PC-9 (cell line): ENCODE results near the gene MTG2. TPM values are rescaled to one million over a fixed set of nuclear protein-coding genes. Genes with fewer than 3 reads are reported as not detected.

Experiments used
- BruUV-seq: library from RNA; stranded (reverse); fragments of 400-500 nt; replicated peaks from 2 replicates; lab custom pipeline; 2021; lab: Mats Ljungman, UMichigan
- CTCF ChIA-PET: fragments of 300-600 bp; sonication (Branson Sonifier 250); formaldehyde crosslinking; loops from one replicate; lab custom pipeline; 2022; ENCODE audit warnings: antibody characterized with exemption; lab: Charles Lee
- POLR2A ChIA-PET: fragments of 300-600 bp; sonication (Branson Sonifier 250); formaldehyde crosslinking; loops from one replicate; lab custom pipeline; 2022; ENCODE audit warnings: antibody characterized with exemption; ENCODE audit not compliant: unreplicated experiment; lab: Charles Lee
- DNase-seq, 2 experiments: peaks; one replicate each; pipeline versions ENCODE4 v3.0.0 to v3.0.0-alpha.2; 2015 to 2022; ENCODE audit warnings: mixed read lengths in 1 of 2
- H2AFZ ChIP-seq: fragments of 200-600 bp; sonication (generic); 2 replicates; pipeline ENCODE4 v1.8.1; 2017; ENCODE audit warnings: antibody characterized with exemption
- H3F3A ChIP-seq: fragments of 200-600 bp; sonication (generic); 2 replicates; pipeline ENCODE4 v1.8.1; 2017; ENCODE audit warnings: antibody characterized with exemption, mild to moderate bottlenecking, low read depth; ENCODE audit not compliant: insufficient read depth
- H3K27ac ChIP-seq: fragments of 200-600 bp; sonication (generic); 2 replicates; pipeline ENCODE4 v1.6.1; 2016; ENCODE audit warnings: mixed run types
- H3K27me3 ChIP-seq: fragments of 200-600 bp; sonication (generic); 2 replicates; pipeline ENCODE4 v1.6.1; 2016; ENCODE audit warnings: low read depth, mixed run types; ENCODE audit not compliant: insufficient read depth
- H3K36me3 ChIP-seq: fragments of 200-600 bp; sonication (generic); 2 replicates; pipeline ENCODE4 v1.6.1; 2016; ENCODE audit warnings: low read depth, mixed run types
- H3K4me1 ChIP-seq: fragments of 200-600 bp; sonication (generic); replicated peaks from 2 replicates; pipeline ENCODE4 v1.6.1; 2016; ENCODE audit warnings: mixed run types; ENCODE audit not compliant: insufficient read depth
- H3K4me2 ChIP-seq: fragments of 200-600 bp; sonication (generic); 2 replicates; pipeline ENCODE4 v1.6.1; 2017; ENCODE audit warnings: mixed run types
- H3K4me3 ChIP-seq: fragments of 200-600 bp; sonication (generic); 2 replicates; pipeline ENCODE4 v1.6.1; 2016; ENCODE audit warnings: mixed run types
- H3K79me2 ChIP-seq: fragments of 200-600 bp; sonication (generic); 2 replicates; pipeline ENCODE4 v1.6.1; 2017; ENCODE audit warnings: low read depth, mixed run types
- H3K9me2 ChIP-seq: fragments of 200-600 bp; sonication (generic); 2 replicates; pipeline ENCODE4 v1.8.1; 2017; ENCODE audit warnings: mild to moderate bottlenecking; ENCODE audit not compliant: insufficient read depth
- H3K9me3 ChIP-seq: fragments of 200-600 bp; sonication (generic); 2 replicates; pipeline ENCODE4 v1.8.1; 2016; ENCODE audit warnings: low read depth; ENCODE audit not compliant: insufficient read depth
- H4K20me1 ChIP-seq: fragments of 200-600 bp; sonication (generic); 2 replicates; pipeline ENCODE4 v1.8.1; 2017; ENCODE audit not compliant: insufficient read depth
- EZH2 ChIP-seq: fragments of 200-600 bp; sonication (generic); IDR thresholded peaks from 2 replicates; pipeline ENCODE4 v1.8.0; 2017; ENCODE audit warnings: antibody characterized with exemption, low read depth
- intact Hi-C: fragments of 100-400 bp; cut with micrococcal nuclease; formaldehyde crosslinking; loops from one replicate; pipeline ENCODE4 v1.10.0; 2022; ENCODE audit not compliant: unreplicated experiment
- total RNA-seq: library from RNA; stranded (reverse); gene quantifications from 2 replicates; pipeline ENCODE4 v1.2.3, GENCODE V29; 2021
- TF ChIP-seq, protein P1 (sequence below): fragments of 200-600 bp; sonication (generic); conservative IDR thresholded peaks from 2 replicates; pipeline ENCODE4 v1.6.1; 2017; ENCODE audit warnings: mixed run types, antibody characterized with exemption, mild to moderate bottlenecking, moderate library complexity

The MTG2 gene
- total RNA-seq, 1 experiment from 2014 or later = 58.1 TPM

- Histone ChIP-seq H3K9me2 (no peaks in the 10 kb centered on the region), H4K20me1 (peaks cover 30% of the 10 kb centered on the region), H3K27ac (no peak overlapping the region), H3K27me3 (no peaks in the 10 kb centered on the region), H3K4me1 (peaks cover 47% of the 10 kb centered on the region), H3K4me2 (no peak overlapping the region), H3K79me2 (peaks cover 33% of the 10 kb centered on the region), H3K4me3 (no peak overlapping the region), H3K9me3 (no peaks in the 10 kb centered on the region), H2AFZ (no peak overlapping the region), H3F3A (peaks cover 15% of the 10 kb centered on the region), H3K36me3 (peaks cover 16% of the 10 kb centered on the region)
- CTCF ChIA-PET = no interaction called here
- BruUV-seq = no TSS peak
- intact Hi-C loops = no loop called here
- POLR2A ChIA-PET = no interaction called here
- TF ChIP-seq, protein P1, sequence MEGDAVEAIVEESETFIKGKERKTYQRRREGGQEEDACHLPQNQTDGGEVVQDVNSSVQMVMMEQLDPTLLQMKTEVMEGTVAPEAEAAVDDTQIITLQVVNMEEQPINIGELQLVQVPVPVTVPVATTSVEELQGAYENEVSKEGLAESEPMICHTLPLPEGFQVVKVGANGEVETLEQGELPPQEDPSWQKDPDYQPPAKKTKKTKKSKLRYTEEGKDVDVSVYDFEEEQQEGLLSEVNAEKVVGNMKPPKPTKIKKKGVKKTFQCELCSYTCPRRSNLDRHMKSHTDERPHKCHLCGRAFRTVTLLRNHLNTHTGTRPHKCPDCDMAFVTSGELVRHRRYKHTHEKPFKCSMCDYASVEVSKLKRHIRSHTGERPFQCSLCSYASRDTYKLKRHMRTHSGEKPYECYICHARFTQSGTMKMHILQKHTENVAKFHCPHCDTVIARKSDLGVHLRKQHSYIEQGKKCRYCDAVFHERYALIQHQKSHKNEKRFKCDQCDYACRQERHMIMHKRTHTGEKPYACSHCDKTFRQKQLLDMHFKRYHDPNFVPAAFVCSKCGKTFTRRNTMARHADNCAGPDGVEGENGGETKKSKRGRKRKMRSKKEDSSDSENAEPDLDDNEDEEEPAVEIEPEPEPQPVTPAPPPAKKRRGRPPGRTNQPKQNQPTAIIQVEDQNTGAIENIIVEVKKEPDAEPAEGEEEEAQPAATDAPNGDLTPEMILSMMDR = no peak
- TF ChIP-seq EZH2 = no peak
- no peak for DNase-seq
Measured at GRCh38 chr20:62236766-62237513, 54.1 kb downstream of the MTG2 start.

DNA sequence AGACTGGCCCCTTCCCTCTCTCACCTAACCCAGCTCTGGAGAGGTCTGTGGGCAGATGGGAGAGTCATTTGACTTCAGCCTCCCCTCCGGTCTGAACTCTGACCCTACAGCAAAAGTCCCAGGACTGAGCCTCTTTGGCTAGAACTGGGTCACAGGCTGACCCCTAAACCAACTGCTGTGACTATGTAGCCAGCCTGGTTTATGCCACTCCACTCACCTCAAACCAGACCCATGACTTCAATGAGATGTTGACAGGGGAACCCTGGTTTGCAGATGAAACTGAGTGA is 54.6 kb downstream of the MTG2 start:
- ChIA-PET CTCF (no interaction called here), POLR2A (no interaction called here)
- Histone ChIP-seq H3K4me2 (peak overlapping the region; percentile 74), H3F3A (peaks cover 15% of the 10 kb centered on the region), H3K36me3 (peaks cover 21% of the 10 kb centered on the region), H4K20me1 (peaks cover 35% of the 10 kb centered on the region), H3K4me3 (peak overlapping the region; percentile 16; the same call in 1 of the 2 replicates), H3K9me2 (no peaks in the 10 kb centered on the region), H3K4me1 (peaks cover 42% of the 10 kb centered on the region), H3K27ac (peak overlapping the region; percentile 17; the same call in 1 of the 2 replicates), H2AFZ (peak overlapping the region; percentile 40; the same call in 1 of the 2 replicates), H3K27me3 (no peaks in the 10 kb centered on the region), H3K9me3 (no peaks in the 10 kb centered on the region), H3K79me2 (peaks cover 38% of the 10 kb centered on the region)
- intact Hi-C loops = no loop called here
- no peak for TF ChIP-seq EZH2
- no peak for DNase-seq
- BruUV-seq = no TSS peak

GRCh38 chr20:62237801-62238568 is 55.2 kb downstream of the MTG2 start, which contains the start of gene OSBPL2:
OSBPL2 (plus strand) TSS chr20:62238521; CDS start chr20:62256185, 17,664 bp downstream.
- intact Hi-C loops = loop anchor here (1.0 to 2.0 kb wide), 4 partner anchors 29 to 129 kb away; partner anchors contain the start of genes LAMA5, MTG2, PSMA7 and SS18L1

More at GRCh38 chr20:62237801-62238568, 55.2 kb downstream of the MTG2 start, which contains the start of gene OSBPL2:
- no peaks in the 10 kb centered on the region for H3K9me3 ChIP-seq
- H3F3A ChIP-seq = peaks cover 15% of the 10 kb centered on the region
- peaks cover 41% of the 10 kb centered on the region for H4K20me1 ChIP-seq
- H3K36me3 ChIP-seq = peaks cover 24% of the 10 kb centered on the region
- H3K79me2 ChIP-seq = peaks cover 43% of the 10 kb centered on the region
- peak within 1 kb of the TSS; percentile 41 for H3K27ac ChIP-seq
- TF ChIP-seq EZH2 = no peak
- TF ChIP-seq, protein P1 = no peak
- peak within 1 kb of the TSS; percentile 90 for H3K4me3 ChIP-seq
- peak within 1 kb of the TSS; percentile 40 for H2AFZ ChIP-seq
- no peaks in the 10 kb centered on the region for H3K27me3 ChIP-seq
- H3K4me2 ChIP-seq = peak within 1 kb of the TSS; percentile 96
- no peaks in the 10 kb centered on the region for H3K9me2 ChIP-seq
- BruUV-seq = no TSS peak
- DNase-seq = peak; percentile 97 to 100
- POLR2A ChIA-PET = interaction anchor here (0.5 to 0.7 kb wide), 3 partner anchors 53 to 674 kb away, joined by 3 to 11 read pairs (median 4); partner anchors contain the start of gene LAMA5
- peaks cover 37% of the 10 kb centered on the region for H3K4me1 ChIP-seq
- CTCF ChIA-PET = interaction anchor here (0.6 kb wide), 1 partner anchor 144 kb away, joined by 4 read pairs; no protein-coding TSS in a partner anchor
